Activated CD8-positive, alpha-beta memory T cell treated with anti-CD3 and anti-CD28 coated beads, Interleukin-2, amount 50 U/mL, for 48 hours (primary cell): Measurements from ENCODE around the gene APPL1.

ENCODE experiments used
- DNase-seq: peaks from one replicate; pipeline ENCODE4 v3.0.0-alpha.2; 2020

Gene APPL1

GRCh38 chr3:57227204-57227929, at the start of gene APPL1:
APPL1 (plus strand) TSS chr3:57227729; CDS start chr3:57227884, 155 bp downstream.
- peak; percentile 95 for DNase-seq

GRCh38 chr3:57179580-57180410, 47.7 kb upstream of the APPL1 start:
- no peak for DNase-seq

GRCh38 chr3:57184526-57184925, 43.0 kb upstream of the APPL1 start:
- DNase-seq, result no peak

GRCh38 chr3:57192028-57192427, 35.5 kb upstream of the APPL1 start:
- no peak for DNase-seq

GRCh38 chr3:57194641-57195040, 32.9 kb upstream of the APPL1 start:
- DNase-seq, result no peak

- no peak for DNase-seq
Observed at GRCh38 chr3:57199895-57200297, 27.6 kb upstream of the APPL1 start, which contains the start of gene HESX1. HESX1 (minus strand) TSS chr3:57199978; CDS start chr3:57199918, 60 bp downstream.

- DNase-seq, result no peak
Observed at GRCh38 chr3:57206423-57206822, 21.1 kb upstream of the APPL1 start.

- no peak for DNase-seq
Observed at GRCh38 chr3:57221883-57222282, 5.6 kb upstream of the APPL1 start.

- no peak for DNase-seq
Observed at GRCh38 chr3:57224856-57225255, 2.7 kb upstream of the APPL1 start.

- no peak for DNase-seq
Observed at GRCh38 chr3:57226176-57226575, 1.4 kb upstream of the APPL1 start.

GRCh38 chr3:57227930-57228751, 612 bp downstream of the APPL1 start:
- peak; percentile 72 for DNase-seq

GRCh38 chr3:57230006-57230405, 2.5 kb downstream of the APPL1 start:
- no peak for DNase-seq

GRCh38 chr3:57233799-57234198, 6.3 kb downstream of the APPL1 start:
- DNase-seq, result no peak

GRCh38 chr3:57234613-57235575, 7.4 kb downstream of the APPL1 start:
- no peak for DNase-seq

- DNase-seq, result no peak
Observed at GRCh38 chr3:57244946-57245345, 17.4 kb downstream of the APPL1 start.

- DNase-seq, result no peak
Observed at GRCh38 chr3:57252404-57252803, 24.9 kb downstream of the APPL1 start.

- no peak for DNase-seq
Observed at GRCh38 chr3:57256844-57257243, 29.3 kb downstream of the APPL1 start.

- DNase-seq, result no peak
Observed at GRCh38 chr3:57257678-57258077, 30.1 kb downstream of the APPL1 start.

GRCh38 chr3:57261119-57261518, 33.6 kb downstream of the APPL1 start:
- no peak for DNase-seq

GRCh38 chr3:57261929-57262328, 34.4 kb downstream of the APPL1 start:
- no peak for DNase-seq

- DNase-seq, result no peak
Observed at GRCh38 chr3:57268416-57268815, 40.9 kb downstream of the APPL1 start.

- DNase-seq, result no peak
Observed at GRCh38 chr3:57274845-57275244, 47.3 kb downstream of the APPL1 start.
